NCI-H524 treated with DMSO at 0.1 percent for 48 hours (cell line): Measurements from ENCODE around the gene BCL3.
"Not testable (repeated sequence)": the region's sequence is repeated elsewhere in the genome, so short reads cannot be mapped to it uniquely, and the experiment has no call there.

Source experiments
- DNase-seq: peaks from one replicate; lab custom pipeline; 2025; lab: John Stamatoyannopoulos, UW

BCL3 gene

GRCh38 chr19:44720945-44721344, 27.6 kb upstream of the BCL3 start:
- no peak for DNase-seq

- DNase-seq, result not testable (repeated sequence)
These were observed 27.1 kb upstream of the BCL3 start for GRCh38 chr19:44721369-44721768.

- DNase-seq, result no peak
These were observed 26.1 kb upstream of the BCL3 start for GRCh38 chr19:44722131-44723121.

GRCh38 chr19:44723299-44723951, 25.1 kb upstream of the BCL3 start:
- no peak for DNase-seq

GRCh38 chr19:44723952-44724319, 24.6 kb upstream of the BCL3 start:
- DNase-seq, result no peak

GRCh38 chr19:44725251-44725650, 23.3 kb upstream of the BCL3 start:
- DNase-seq, result no peak

GRCh38 chr19:44725684-44726083, 22.8 kb upstream of the BCL3 start:
- DNase-seq, result no peak

- DNase-seq, result no peak
These were observed 22.0 kb upstream of the BCL3 start for GRCh38 chr19:44726465-44726864.

GRCh38 chr19:44728178-44728577, 20.3 kb upstream of the BCL3 start:
- no peak for DNase-seq

GRCh38 chr19:44729516-44730033, 18.9 kb upstream of the BCL3 start:
- DNase-seq, result no peak

GRCh38 chr19:44731081-44731480, 17.4 kb upstream of the BCL3 start:
- no peak for DNase-seq

- no peak for DNase-seq
These were observed 16.9 kb upstream of the BCL3 start for GRCh38 chr19:44731622-44732021.

- DNase-seq, result no peak
These were observed 16.1 kb upstream of the BCL3 start for GRCh38 chr19:44732235-44733014.

GRCh38 chr19:44734357-44734756, 14.2 kb upstream of the BCL3 start:
- no peak for DNase-seq

- no peak for DNase-seq
These were observed 13.5 kb upstream of the BCL3 start for GRCh38 chr19:44735011-44735410.

GRCh38 chr19:44737238-44738071, 11.1 kb upstream of the BCL3 start:
- no peak for DNase-seq

- no peak for DNase-seq
These were observed 10.4 kb upstream of the BCL3 start for GRCh38 chr19:44738136-44738535.

- DNase-seq, result no peak
These were observed 9.6 kb upstream of the BCL3 start for GRCh38 chr19:44738603-44739558.

- no peak for DNase-seq
These were observed 8.1 kb upstream of the BCL3 start for GRCh38 chr19:44740351-44740824.

GRCh38 chr19:44741258-44741731, 7.2 kb upstream of the BCL3 start:
- no peak for DNase-seq
